H9 (cell line): Measurements from ENCODE around the gene SUV39H1. TPM values are rescaled to one million over a fixed set of nuclear protein-coding genes. Genes with fewer than 3 reads are reported as not detected.

Experiments used
- DNase-seq: peaks from one replicate; pipeline ENCODE4 v3.0.0-alpha.2; 2017
- H2AFZ ChIP-seq: one replicate; pipeline ENCODE4 v1.6.1; 2013; ENCODE audit warnings: mild to moderate bottlenecking, low read length, control low read depth, moderate library complexity
- H2AK5ac ChIP-seq: 2 replicates; pipeline ENCODE4 v1.6.1; 2013; ENCODE audit warnings: low read length, control low read depth, mixed read lengths; ENCODE audit not compliant: insufficient read length
- H2BK120ac ChIP-seq: one replicate; pipeline ENCODE4 v1.6.1; 2013; ENCODE audit warnings: low read depth, mild to moderate bottlenecking, low read length, control low read depth, inconsistent platforms; ENCODE audit not compliant: poor library complexity, severe bottlenecking
- H2BK12ac ChIP-seq: 2 replicates; pipeline ENCODE4 v1.6.1; 2013; ENCODE audit warnings: low read length, control low read depth, mixed read lengths, low read depth; ENCODE audit not compliant: insufficient read length
- H2BK15ac ChIP-seq: 2 replicates; pipeline ENCODE4 v1.6.1; 2013; ENCODE audit warnings: low read depth, low read length, control low read depth
- H2BK20ac ChIP-seq: one replicate; pipeline ENCODE4 v1.6.1; 2013; ENCODE audit warnings: low read depth, mild to moderate bottlenecking, low read length, control low read depth, inconsistent platforms; ENCODE audit not compliant: poor library complexity, severe bottlenecking
- H2BK5ac ChIP-seq: 2 replicates; pipeline ENCODE4 v1.6.1; 2013; ENCODE audit warnings: low read length, control low read depth, mixed read lengths; ENCODE audit not compliant: insufficient read length
- H3K14ac ChIP-seq: 2 replicates; pipeline ENCODE4 v1.6.1; 2013; ENCODE audit warnings: low read length, control low read depth; ENCODE audit not compliant: insufficient read depth
- H3K18ac ChIP-seq: 2 replicates; pipeline ENCODE4 v1.6.1; 2013; ENCODE audit warnings: low read depth, mild to moderate bottlenecking, mixed read lengths, low read length, control low read depth; ENCODE audit not compliant: insufficient read length
- H3K23ac ChIP-seq: 2 replicates; pipeline ENCODE4 v1.6.1; 2013; ENCODE audit warnings: low read length, control low read depth, mixed read lengths, low read depth; ENCODE audit not compliant: insufficient read length
- H3K23me2 ChIP-seq: 2 replicates; pipeline ENCODE4 v1.6.1; 2013; ENCODE audit warnings: low read depth, mild to moderate bottlenecking, mixed read lengths, low read length, control low read depth; ENCODE audit not compliant: insufficient read length, poor library complexity, severe bottlenecking
- H3K27ac ChIP-seq: 2 replicates; pipeline ENCODE4 v1.5.1; 2013; ENCODE audit warnings: low read length, control low read depth, mixed read lengths, low read depth; ENCODE audit not compliant: insufficient read length
- H3K27me3 ChIP-seq: 2 replicates; pipeline ENCODE4 v1.6.1; 2013; ENCODE audit warnings: low read length, control low read depth, inconsistent platforms; ENCODE audit not compliant: insufficient read depth
- H3K4ac ChIP-seq: 2 replicates; pipeline ENCODE4 v1.6.1; 2013; ENCODE audit warnings: low read depth, mild to moderate bottlenecking, control low read depth, inconsistent platforms, low read length, moderate library complexity
- H3K4me1 ChIP-seq: 2 replicates; pipeline ENCODE4 v1.6.1; 2013; ENCODE audit warnings: low read length, control low read depth, inconsistent platforms; ENCODE audit not compliant: insufficient read depth
- H3K4me2 ChIP-seq: 2 replicates; pipeline ENCODE4 v1.6.1; 2013; ENCODE audit warnings: low read length, control low read depth, mixed read lengths; ENCODE audit not compliant: insufficient read length, insufficient read depth
- H3K56ac ChIP-seq: 2 replicates; pipeline ENCODE4 v1.6.1; 2013; ENCODE audit warnings: low read depth, mild to moderate bottlenecking, mixed read lengths, low read length, control low read depth; ENCODE audit not compliant: insufficient read length
- H3K79me1 ChIP-seq: 2 replicates; pipeline ENCODE4 v1.6.1; 2013; ENCODE audit warnings: low read depth, mild to moderate bottlenecking, moderate library complexity, low read length, control low read depth, inconsistent platforms; ENCODE audit not compliant: insufficient read depth, poor library complexity, severe bottlenecking
- H3K79me2 ChIP-seq: 2 replicates; pipeline ENCODE4 v1.6.1; 2013; ENCODE audit warnings: low read length, control low read depth, inconsistent platforms; ENCODE audit not compliant: insufficient read depth
- H3K9ac ChIP-seq: 2 replicates; pipeline ENCODE4 v1.6.1; 2013; ENCODE audit warnings: low read length, control low read depth, mixed read lengths; ENCODE audit not compliant: insufficient read length; ENCODE audit errors: extremely low read depth
- H3K9me3 ChIP-seq: one replicate; pipeline ENCODE4 v1.6.1; 2013; ENCODE audit warnings: low read depth, low read length, inconsistent platforms; ENCODE audit not compliant: control insufficient read depth
- H3T11ph ChIP-seq: one replicate; pipeline ENCODE4 v1.6.1; 2013; ENCODE audit warnings: mild to moderate bottlenecking, low read length, control low read depth, inconsistent platforms
- H4K20me1 ChIP-seq: one replicate; pipeline ENCODE4 v1.6.1; 2013; ENCODE audit not compliant: control insufficient read depth, insufficient read length, insufficient read depth
- H4K5ac ChIP-seq: 2 replicates; pipeline ENCODE4 v1.6.1; 2013; ENCODE audit warnings: low read depth, mild to moderate bottlenecking, mixed read lengths, low read length, control low read depth; ENCODE audit not compliant: insufficient read length
- H4K8ac ChIP-seq: replicated peaks from 2 replicates; pipeline ENCODE4 v1.6.1; 2013; ENCODE audit warnings: low read length, control low read depth, mixed read lengths, low read depth; ENCODE audit not compliant: insufficient read length
- H4K91ac ChIP-seq: 2 replicates; pipeline ENCODE4 v1.6.1; 2013; ENCODE audit warnings: low read depth, mild to moderate bottlenecking, moderate library complexity, mixed read lengths, low read length, control low read depth; ENCODE audit not compliant: insufficient read length
- H3K27ac Mint-ChIP-seq, 3 experiments: 2 replicates in 2 of 3; 3 replicates in 1 of 3; pipeline ENCODE4 v1.8.0; 2020 to 2021; ENCODE audit warnings: mixed read lengths in 3 of 3, mild to moderate bottlenecking in 1 of 3, moderate library complexity in 1 of 3
- H3K27me3 Mint-ChIP-seq: 2 replicates; pipeline ENCODE4 v1.8.0; 2021; ENCODE audit warnings: low read depth, mild to moderate bottlenecking, moderate library complexity, mixed read lengths
- H3K36me3 Mint-ChIP-seq, 3 experiments: 2 replicates in 2 of 3; 3 replicates in 1 of 3; pipeline ENCODE4 v1.8.0; 2020 to 2021; ENCODE audit warnings: low read depth in 3 of 3, mixed read lengths in 3 of 3; ENCODE audit not compliant: insufficient read depth in 1 of 3
- H3K4me1 Mint-ChIP-seq, 2 experiments: 2 replicates each; pipeline ENCODE4 v1.8.0; 2020; ENCODE audit warnings: mixed read lengths in 2 of 2
- H3K4me3 Mint-ChIP-seq, 2 experiments: 2 replicates in 1 of 2; 3 replicates in 1 of 2; pipeline ENCODE4 v1.8.0; 2020 to 2021; ENCODE audit warnings: mild to moderate bottlenecking in 2 of 2, mixed read lengths in 2 of 2, moderate library complexity in 1 of 2
- H3K9me3 Mint-ChIP-seq, 2 experiments: 2 replicates in 1 of 2; 3 replicates in 1 of 2; pipeline ENCODE4 v1.8.0; 2020; ENCODE audit warnings: mild to moderate bottlenecking in 2 of 2, mixed read lengths in 2 of 2, moderate library complexity in 1 of 2
- WGBS: extraction: QIAGEN DNeasy Blood & Tissue Kit; methylation state at CpG from one replicate; pipeline ENCODE4 v1.1.7; 2013; ENCODE audit warnings: missing lambda C conversion rate, low lambda C conversion rate, mixed read lengths; ENCODE audit not compliant: insufficient read length; ENCODE audit errors: extremely low coverage; 5-methylcytosine and 5-hydroxymethylcytosine counted together
- total RNA-seq: library from RNA; stranded (reverse); gene quantifications from 2 replicates; pipeline ENCODE4 v1.2.1, GENCODE V29; 2021
- TF ChIP-seq, protein P1 (sequence below): fragments of 200-600 bp; sonication (generic); conservative IDR thresholded peaks from 3 replicates; pipeline ENCODE4 v1.8.0; 2021; ENCODE audit warnings: antibody characterized with exemption, mild to moderate bottlenecking

The SUV39H1 gene
- total RNA-seq, 1 experiment from 2014 or later, result 16.2 TPM

DNA sequence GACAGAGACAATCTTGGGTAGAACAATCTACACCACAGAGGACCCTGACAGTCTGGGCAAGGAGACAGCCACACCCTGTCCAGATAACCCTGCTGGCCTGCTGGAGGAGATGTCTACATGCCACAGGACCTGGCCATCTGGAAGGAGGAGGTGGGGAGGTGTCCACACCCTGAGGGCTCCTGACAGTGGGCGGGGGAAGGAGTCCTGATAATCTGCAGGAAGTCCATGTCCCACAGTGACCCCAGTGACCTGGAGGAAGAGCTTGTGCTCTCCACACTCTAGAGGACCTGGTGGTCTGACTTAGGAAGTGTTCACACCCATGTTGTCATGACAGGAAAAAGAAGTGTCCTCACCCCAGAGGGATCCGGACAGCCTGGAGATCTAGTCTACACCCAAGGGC, 5.5 kb downstream of the SUV39H1 start:
- no peak overlapping the region for H2BK20ac ChIP-seq
- no peaks in the 10 kb centered on the region for H3K4me1 ChIP-seq
- H3K9ac ChIP-seq, result no peak overlapping the region
- no peak overlapping the region for H3K23ac ChIP-seq
- Mint-ChIP-seq H3K27ac (no peak overlapping the region), H3K36me3 (peaks cover 37 to 69% (median 68%) of the 10 kb centered on the region in 3 experiments; a peak in 6 of 7 replicates), H3K4me1 (peaks cover 19 to 25% of the 10 kb centered on the region in 2 experiments), H3K27me3 (no peaks in the 10 kb centered on the region), H3K9me3 (peaks cover 82 to 85% of the 10 kb centered on the region in 2 experiments), H3K4me3 (no peak overlapping the region)
- no peak overlapping the region for H3T11ph ChIP-seq
- no peak overlapping the region for H2BK5ac ChIP-seq
- H3K27ac ChIP-seq, result no peak overlapping the region
- TF ChIP-seq, protein P1, sequence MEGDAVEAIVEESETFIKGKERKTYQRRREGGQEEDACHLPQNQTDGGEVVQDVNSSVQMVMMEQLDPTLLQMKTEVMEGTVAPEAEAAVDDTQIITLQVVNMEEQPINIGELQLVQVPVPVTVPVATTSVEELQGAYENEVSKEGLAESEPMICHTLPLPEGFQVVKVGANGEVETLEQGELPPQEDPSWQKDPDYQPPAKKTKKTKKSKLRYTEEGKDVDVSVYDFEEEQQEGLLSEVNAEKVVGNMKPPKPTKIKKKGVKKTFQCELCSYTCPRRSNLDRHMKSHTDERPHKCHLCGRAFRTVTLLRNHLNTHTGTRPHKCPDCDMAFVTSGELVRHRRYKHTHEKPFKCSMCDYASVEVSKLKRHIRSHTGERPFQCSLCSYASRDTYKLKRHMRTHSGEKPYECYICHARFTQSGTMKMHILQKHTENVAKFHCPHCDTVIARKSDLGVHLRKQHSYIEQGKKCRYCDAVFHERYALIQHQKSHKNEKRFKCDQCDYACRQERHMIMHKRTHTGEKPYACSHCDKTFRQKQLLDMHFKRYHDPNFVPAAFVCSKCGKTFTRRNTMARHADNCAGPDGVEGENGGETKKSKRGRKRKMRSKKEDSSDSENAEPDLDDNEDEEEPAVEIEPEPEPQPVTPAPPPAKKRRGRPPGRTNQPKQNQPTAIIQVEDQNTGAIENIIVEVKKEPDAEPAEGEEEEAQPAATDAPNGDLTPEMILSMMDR, result no peak
- no peak overlapping the region for H2AK5ac ChIP-seq
- WGBS, result no CpG with 5 or more reads among the region's 2 CpGs
- H2BK12ac ChIP-seq, result no peak overlapping the region
- H2AFZ ChIP-seq, result no peak overlapping the region
- H3K14ac ChIP-seq, result no peak overlapping the region
- no peak overlapping the region for H2BK120ac ChIP-seq
- no peak overlapping the region for H4K8ac ChIP-seq
- no peaks in the 10 kb centered on the region for H3K79me1 ChIP-seq
- H4K20me1 ChIP-seq, result no peaks in the 10 kb centered on the region
- no peak overlapping the region for H2BK15ac ChIP-seq
- DNase-seq, result no peak
- no peaks in the 10 kb centered on the region for H3K27me3 ChIP-seq
- peaks cover 50% of the 10 kb centered on the region for H3K9me3 ChIP-seq
- H3K79me2 ChIP-seq, result no peaks in the 10 kb centered on the region
- H4K91ac ChIP-seq, result no peak overlapping the region
- no peak overlapping the region for H3K4ac ChIP-seq
- no peaks in the 10 kb centered on the region for H3K23me2 ChIP-seq
- no peak overlapping the region for H3K56ac ChIP-seq
- H3K4me2 ChIP-seq, result no peak overlapping the region
- no peak overlapping the region for H4K5ac ChIP-seq
- no peak overlapping the region for H3K18ac ChIP-seq
